GM12891 (cell line): Measurements from ENCODE around the gene FGD2.

Experiments used
- POLR2A ChIP-seq: IDR thresholded peaks from 2 replicates; pipeline ENCODE4 v1.6.1; 2011; ENCODE audit warnings: low read depth, low read length, control low read depth
- POLR2AphosphoS5 ChIP-seq: IDR thresholded peaks from 2 replicates; pipeline ENCODE4 v1.6.1; 2011; ENCODE audit warnings: low read depth, low read length, control low read depth
- POU2F2 ChIP-seq: IDR thresholded peaks from 2 replicates; pipeline ENCODE4 v1.6.1; 2011; ENCODE audit warnings: low read depth, mild to moderate bottlenecking, control low read depth, low read length, moderate library complexity
- SPI1 ChIP-seq: IDR thresholded peaks from 2 replicates; pipeline ENCODE4 v1.6.1; 2011; ENCODE audit warnings: low read depth, low read length, control low read depth
- TAF1 ChIP-seq: IDR thresholded peaks from 2 replicates; pipeline ENCODE4 v1.6.1; 2011; ENCODE audit warnings: low read depth, low read length, control low read depth

- TF ChIP-seq POLR2A (no peak), TAF1 (no peak), POLR2AphosphoS5 (no peak), POU2F2 (no peak), SPI1 (no peak)
These were observed 16.8 kb downstream of the FGD2 start for GRCh38 chr6:37022135-37022863.
